Measurements from ENCODE around the gene NACC2. TPM values are rescaled to one million over a fixed set of nuclear protein-coding genes. Genes with fewer than 3 reads are reported as not detected.

The NACC2 gene
- polyA plus RNA-seq, 1 of the 3 experiments (the other 2 are of a cell fraction): 22.1 TPM

GRCh38 chr9:136119061-136119882 lies 24.2 kb upstream of the NACC2 start:
- Histone ChIP-seq H4K20me1 (ENCODE audit: insufficient read depth) (no peaks in the 10 kb centered on the region), H3K9ac (peak overlapping the region; percentile 85), H3K9me2 (no peaks in the 10 kb centered on the region), H3K4me3 (ENCODE audit: low read depth in 2 of 2, low read length in 1 of 2) (peak overlapping the region; percentile 82 to 83), H3K4me1 (ENCODE audit: control insufficient read depth in 1 of 2, insufficient read depth in 2 of 2, low read depth in 1 of 2, low read length in 1 of 2) (peaks cover 3 to 20% of the 10 kb centered on the region in 2 experiments; a peak in 1 of 4 replicates), H3K27me3 (ENCODE audit: insufficient read depth) (no peaks in the 10 kb centered on the region), H3K79me2 (ENCODE audit: insufficient read depth) (peaks cover 40% of the 10 kb centered on the region), H3K36me3 (replicated peaks in 1 of 2; ENCODE audit: control insufficient read depth in 1 of 2, insufficient read depth in 2 of 2, low read length in 1 of 2) (peaks cover 0 to 23% of the 10 kb centered on the region in 2 experiments), H3K4me2 (peak overlapping the region; percentile 85), H3F3A (replicated peaks; ENCODE audit: insufficient read depth) (peaks cover 7% of the 10 kb centered on the region), H2AFZ (ENCODE audit: low read depth) (no peak overlapping the region), H3K9me3 (no peaks in the 10 kb centered on the region), H3K27ac (ENCODE audit: low read depth in 2 of 2, low read length in 1 of 2) (peak overlapping the region; percentile 58 to 92)
- 4% methylated on average over 12 of the region's 64 CpGs for WGBS (ENCODE audit: low lambda C conversion rate)
- ChIA-PET CTCF (interaction anchor here (0.6 to 6.1 kb wide), 7 partner anchors 9 to 154 kb away, joined by 3 to 174 read pairs (median 9); partner anchors contain the start of genes NACC2 and UBAC1), POLR2A (no interaction called here)
- peak; percentile 77 for DNase-seq
- TF ChIP-seq MAX (IDR thresholded peaks at IDR 0.05; ENCODE audit: low read depth) (peak; percentile 46; the same call in 1 of the 2 replicates), YY1 (IDR thresholded peaks at IDR 0.05; ENCODE audit: low read depth) (no peak), TCF12 (IDR thresholded peaks at IDR 0.05) (no peak), RAD21 (IDR thresholded peaks at IDR 0.05; ENCODE audit: low read length) (no peak), CHD2 (IDR thresholded peaks at IDR 0.05; ENCODE audit: low read length, partially characterized antibody) (peak; percentile 31), NFIC (IDR thresholded peaks at IDR 0.05; ENCODE audit: borderline replicate concordance) (no peak), PBX3 (IDR thresholded peaks at IDR 0.05) (no peak), NRF1 (IDR thresholded peaks at IDR 0.05; ENCODE audit: low read depth, low read length) (no peak), EP300 (IDR thresholded peaks at IDR 0.05; ENCODE audit: borderline replicate concordance in 1 of 2, low read depth in 1 of 2, low read length in 1 of 2) (no peak)

DNA sequence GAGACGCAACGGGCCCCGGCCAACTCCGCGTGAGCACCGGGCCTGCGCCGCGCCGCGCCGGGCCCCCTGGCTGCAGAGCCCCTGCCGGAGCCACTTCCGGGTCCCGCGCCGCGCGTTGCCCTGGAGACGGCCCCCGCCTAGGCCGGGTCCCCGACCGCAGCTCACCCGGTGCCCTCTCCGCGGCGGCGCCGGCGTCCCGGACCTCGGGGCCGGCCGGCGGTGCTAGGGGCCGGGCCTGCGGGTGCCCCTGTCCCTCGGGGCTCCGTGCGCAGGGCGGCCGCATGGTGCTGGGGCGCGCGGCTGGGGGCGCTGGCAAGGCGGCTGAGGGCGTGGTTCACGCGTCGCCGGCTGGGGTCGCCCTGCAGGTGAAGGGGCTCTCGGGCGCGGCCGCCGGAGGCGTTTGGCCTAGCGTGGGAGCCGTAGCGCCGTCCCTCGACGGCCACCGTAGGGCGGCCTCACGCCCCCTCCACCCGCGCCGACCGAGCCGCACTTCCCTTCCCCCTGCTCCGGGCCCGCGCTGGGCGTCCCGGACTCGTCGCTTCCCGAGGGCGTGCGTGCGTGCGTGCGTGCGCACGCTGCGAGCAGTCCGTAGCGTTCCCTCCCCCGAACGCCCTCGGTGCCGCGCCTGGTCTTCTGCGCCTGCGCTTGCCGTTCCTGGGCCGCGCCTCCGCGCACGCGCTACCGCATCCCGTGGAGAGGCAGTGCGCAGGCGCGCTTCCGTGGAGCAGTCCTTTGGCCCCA lies 23.4 kb upstream of the NACC2 start, which contains the start of gene TMEM250:
TSS of gene TMEM250 (minus strand) at position 556 of the 741 bp plus-strand sequence. CDS start 1,975 bp downstream, outside the sequence.
- peaks cover 9% of the 10 kb centered on the region for H3F3A ChIP-seq (replicated peaks; ENCODE audit: insufficient read depth)
- TF ChIP-seq RAD21 (IDR thresholded peaks at IDR 0.05; ENCODE audit: low read length): no peak
- TF ChIP-seq PBX3 (IDR thresholded peaks at IDR 0.05): no peak
- TF ChIP-seq, protein P1, sequence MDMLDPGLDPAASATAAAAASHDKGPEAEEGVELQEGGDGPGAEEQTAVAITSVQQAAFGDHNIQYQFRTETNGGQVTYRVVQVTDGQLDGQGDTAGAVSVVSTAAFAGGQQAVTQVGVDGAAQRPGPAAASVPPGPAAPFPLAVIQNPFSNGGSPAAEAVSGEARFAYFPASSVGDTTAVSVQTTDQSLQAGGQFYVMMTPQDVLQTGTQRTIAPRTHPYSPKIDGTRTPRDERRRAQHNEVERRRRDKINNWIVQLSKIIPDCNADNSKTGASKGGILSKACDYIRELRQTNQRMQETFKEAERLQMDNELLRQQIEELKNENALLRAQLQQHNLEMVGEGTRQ (IDR thresholded peaks at IDR 0.05; ENCODE audit: borderline replicate concordance, low read depth, low read length): no peak
- TF ChIP-seq RFX5 (IDR thresholded peaks at IDR 0.05; ENCODE audit: low read length): no peak
- no peak for TF ChIP-seq TEAD4 (IDR thresholded peaks at IDR 0.05; ENCODE audit: borderline replicate concordance, insufficient read depth)
- no peak for TF ChIP-seq GATA2 (CRISPR knock-in tag; IDR thresholded peaks at IDR 0.05)
- no peak for TF ChIP-seq MEF2A (IDR thresholded peaks at IDR 0.05; ENCODE audit: borderline replicate concordance, low read depth)
- TF ChIP-seq GABPA (IDR thresholded peaks at IDR 0.05; ENCODE audit: low read depth): peak; percentile 25; the same call in 1 of the 2 replicates
- no peak for TF ChIP-seq FOSL2 (IDR thresholded peaks at IDR 0.05; ENCODE audit: borderline replicate concordance, low read depth)
- peak; percentile 99 for TF ChIP-seq NRF1 (IDR thresholded peaks at IDR 0.05; ENCODE audit: low read depth, low read length)
- TF ChIP-seq EZH2phosphoT487 (IDR thresholded peaks at IDR 0.05; ENCODE audit: borderline replicate concordance, low read depth): no peak
- no peak for TF ChIP-seq EP300 (IDR thresholded peaks at IDR 0.05; ENCODE audit: borderline replicate concordance in 1 of 2, low read depth in 1 of 2, low read length in 1 of 2)
- peak; percentile 84 for TF ChIP-seq POLR2AphosphoS5 (IDR thresholded peaks at IDR 0.05; ENCODE audit: low read depth, low read length)
- TF ChIP-seq FOXJ3 (CRISPR knock-in tag; IDR thresholded peaks at IDR 0.05): no peak

More for the DNA sequence above, 23.4 kb upstream of the NACC2 start, which contains the start of gene TMEM250:
- Histone ChIP-seq H3K4me1 (ENCODE audit: control insufficient read depth in 1 of 2, insufficient read depth in 2 of 2, low read depth in 1 of 2, low read length in 1 of 2) (peaks cover 3 to 20% of the 10 kb centered on the region in 2 experiments; a peak in 1 of 4 replicates), H3K9me2 (no peaks in the 10 kb centered on the region), H3K4me3 (ENCODE audit: low read depth in 2 of 2, low read length in 1 of 2) (peak within 1 kb of the TSS; percentile 82 to 83), H3K4me2 (peak within 1 kb of the TSS; percentile 92), H3K27ac (ENCODE audit: low read depth in 2 of 2, low read length in 1 of 2) (peak within 1 kb of the TSS; percentile 58 to 92), H3K36me3 (replicated peaks in 1 of 2; ENCODE audit: control insufficient read depth in 1 of 2, insufficient read depth in 2 of 2, low read length in 1 of 2) (peaks cover 0 to 23% of the 10 kb centered on the region in 2 experiments), H4K20me1 (ENCODE audit: insufficient read depth) (no peaks in the 10 kb centered on the region), H3K9ac (peak within 1 kb of the TSS; percentile 85), H3K79me2 (ENCODE audit: insufficient read depth) (peaks cover 42% of the 10 kb centered on the region), H2AFZ (ENCODE audit: low read depth) (no peak within 1 kb of the TSS), H3K9me3 (no peaks in the 10 kb centered on the region), H3K27me3 (ENCODE audit: insufficient read depth) (no peaks in the 10 kb centered on the region)
- ChIA-PET CTCF (interaction anchor here (0.7 to 2.6 kb wide), 8 partner anchors 9 to 158 kb away, joined by 3 to 18 read pairs (median 6); partner anchors contain the start of genes NACC2 and UBAC1), POLR2A (interaction anchor here (1.1 kb wide), 1 partner anchor 125 kb away, joined by 5 read pairs; no protein-coding TSS in a partner anchor)
- peak; percentile 99 for DNase-seq
- 0% methylated on average over 7 of the region's 112 CpGs for WGBS (ENCODE audit: low lambda C conversion rate)
